ENCODE measurements around the gene INPP5K. TPM values are rescaled to one million over a fixed set of nuclear protein-coding genes. Genes with fewer than 3 reads are reported as not detected.

The INPP5K gene
- polyA plus RNA-seq, 1 donor from 2014 or later: 35.8 TPM

DNA sequence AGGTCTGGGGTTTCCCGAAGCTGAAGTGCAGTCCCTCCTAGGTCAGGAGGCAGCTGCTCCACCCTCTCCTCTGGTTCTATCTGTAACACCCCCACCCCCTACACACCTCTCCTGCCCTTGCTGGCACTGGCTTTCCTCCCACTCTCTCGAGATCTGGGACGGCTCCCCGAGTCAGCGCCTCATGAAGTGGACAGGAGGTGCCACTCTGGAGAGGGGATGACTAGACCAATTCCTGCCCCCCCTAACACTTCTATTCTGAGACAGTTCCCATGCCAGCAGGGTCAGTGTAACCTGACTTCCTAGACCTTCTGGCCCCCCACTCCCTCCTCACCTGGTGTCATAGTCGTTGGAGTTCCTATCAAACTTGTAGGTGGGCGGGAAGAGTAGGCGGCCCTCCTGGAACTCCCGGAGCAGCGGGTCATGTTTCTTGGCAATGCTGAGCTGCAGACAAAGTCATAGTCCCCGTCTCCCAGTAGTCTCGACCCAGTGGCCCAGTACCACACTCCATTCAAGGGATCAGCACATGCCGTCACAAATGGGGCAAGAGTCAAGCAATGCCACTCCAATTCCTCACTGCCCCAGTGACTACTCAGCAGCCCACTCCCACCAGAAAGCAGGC lies 9.7 kb downstream of the INPP5K start:
- no peaks in the 10 kb centered on the region for H3K9me3 ChIP-seq (ENCODE audit: low read length)
- H3F3A ChIP-seq (ENCODE audit: insufficient read depth, low read length, poor library complexity, severe bottlenecking): no peaks in the 10 kb centered on the region
- H3K9ac ChIP-seq (ENCODE audit: low read length): no peak overlapping the region
- no peaks in the 10 kb centered on the region for H4K20me1 ChIP-seq (ENCODE audit: insufficient read depth)
- no peaks in the 10 kb centered on the region for H3K36me3 ChIP-seq (ENCODE audit: insufficient read depth, low read length)
- H3K4me3 ChIP-seq (ENCODE audit: low read length): no peak overlapping the region
- no peak overlapping the region for H3K4me2 ChIP-seq (ENCODE audit: low read length)
- H3K79me2 ChIP-seq (replicated peaks; ENCODE audit: insufficient read depth, low read length): no peaks in the 10 kb centered on the region
- no peak overlapping the region for H3K27ac ChIP-seq (ENCODE audit: low read length)
- no peak overlapping the region for H2AFZ ChIP-seq (ENCODE audit: low read depth, low read length)
- no peaks in the 10 kb centered on the region for H3K9me2 ChIP-seq (ENCODE audit: insufficient read depth, low read length)
- TF ChIP-seq, protein P1, sequence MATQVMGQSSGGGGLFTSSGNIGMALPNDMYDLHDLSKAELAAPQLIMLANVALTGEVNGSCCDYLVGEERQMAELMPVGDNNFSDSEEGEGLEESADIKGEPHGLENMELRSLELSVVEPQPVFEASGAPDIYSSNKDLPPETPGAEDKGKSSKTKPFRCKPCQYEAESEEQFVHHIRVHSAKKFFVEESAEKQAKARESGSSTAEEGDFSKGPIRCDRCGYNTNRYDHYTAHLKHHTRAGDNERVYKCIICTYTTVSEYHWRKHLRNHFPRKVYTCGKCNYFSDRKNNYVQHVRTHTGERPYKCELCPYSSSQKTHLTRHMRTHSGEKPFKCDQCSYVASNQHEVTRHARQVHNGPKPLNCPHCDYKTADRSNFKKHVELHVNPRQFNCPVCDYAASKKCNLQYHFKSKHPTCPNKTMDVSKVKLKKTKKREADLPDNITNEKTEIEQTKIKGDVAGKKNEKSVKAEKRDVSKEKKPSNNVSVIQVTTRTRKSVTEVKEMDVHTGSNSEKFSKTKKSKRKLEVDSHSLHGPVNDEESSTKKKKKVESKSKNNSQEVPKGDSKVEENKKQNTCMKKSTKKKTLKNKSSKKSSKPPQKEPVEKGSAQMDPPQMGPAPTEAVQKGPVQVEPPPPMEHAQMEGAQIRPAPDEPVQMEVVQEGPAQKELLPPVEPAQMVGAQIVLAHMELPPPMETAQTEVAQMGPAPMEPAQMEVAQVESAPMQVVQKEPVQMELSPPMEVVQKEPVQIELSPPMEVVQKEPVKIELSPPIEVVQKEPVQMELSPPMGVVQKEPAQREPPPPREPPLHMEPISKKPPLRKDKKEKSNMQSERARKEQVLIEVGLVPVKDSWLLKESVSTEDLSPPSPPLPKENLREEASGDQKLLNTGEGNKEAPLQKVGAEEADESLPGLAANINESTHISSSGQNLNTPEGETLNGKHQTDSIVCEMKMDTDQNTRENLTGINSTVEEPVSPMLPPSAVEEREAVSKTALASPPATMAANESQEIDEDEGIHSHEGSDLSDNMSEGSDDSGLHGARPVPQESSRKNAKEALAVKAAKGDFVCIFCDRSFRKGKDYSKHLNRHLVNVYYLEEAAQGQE (IDR thresholded peaks at IDR 0.05; ENCODE audit: borderline replicate concordance): no peak
- TF ChIP-seq RAD21 (conservative IDR thresholded peaks at IDR 0.05): no peak
- TF ChIP-seq, protein P2, sequence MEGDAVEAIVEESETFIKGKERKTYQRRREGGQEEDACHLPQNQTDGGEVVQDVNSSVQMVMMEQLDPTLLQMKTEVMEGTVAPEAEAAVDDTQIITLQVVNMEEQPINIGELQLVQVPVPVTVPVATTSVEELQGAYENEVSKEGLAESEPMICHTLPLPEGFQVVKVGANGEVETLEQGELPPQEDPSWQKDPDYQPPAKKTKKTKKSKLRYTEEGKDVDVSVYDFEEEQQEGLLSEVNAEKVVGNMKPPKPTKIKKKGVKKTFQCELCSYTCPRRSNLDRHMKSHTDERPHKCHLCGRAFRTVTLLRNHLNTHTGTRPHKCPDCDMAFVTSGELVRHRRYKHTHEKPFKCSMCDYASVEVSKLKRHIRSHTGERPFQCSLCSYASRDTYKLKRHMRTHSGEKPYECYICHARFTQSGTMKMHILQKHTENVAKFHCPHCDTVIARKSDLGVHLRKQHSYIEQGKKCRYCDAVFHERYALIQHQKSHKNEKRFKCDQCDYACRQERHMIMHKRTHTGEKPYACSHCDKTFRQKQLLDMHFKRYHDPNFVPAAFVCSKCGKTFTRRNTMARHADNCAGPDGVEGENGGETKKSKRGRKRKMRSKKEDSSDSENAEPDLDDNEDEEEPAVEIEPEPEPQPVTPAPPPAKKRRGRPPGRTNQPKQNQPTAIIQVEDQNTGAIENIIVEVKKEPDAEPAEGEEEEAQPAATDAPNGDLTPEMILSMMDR (IDR thresholded peaks at IDR 0.05; ENCODE audit: poor library complexity, severe bottlenecking): no peak
- no peak for TF ChIP-seq MXI1 (conservative IDR thresholded peaks at IDR 0.05; ENCODE audit: poor library complexity, severe bottlenecking)
- TF ChIP-seq TAF1 (IDR thresholded peaks at IDR 0.05; ENCODE audit: low read depth): no peak
- TF ChIP-seq EZH2 (IDR thresholded peaks at IDR 0.05; ENCODE audit: borderline replicate concordance, insufficient read depth, low read length, poor library complexity, severe bottlenecking): no peak
- TF ChIP-seq SMC3 (conservative IDR thresholded peaks at IDR 0.05; ENCODE audit: poor library complexity): no peak
- no peak for TF ChIP-seq EP300 (conservative IDR thresholded peaks at IDR 0.05; ENCODE audit: poor library complexity, severe bottlenecking)
- TF ChIP-seq POLR2AphosphoS5 (IDR thresholded peaks at IDR 0.05): no peak
- no peaks in the 10 kb centered on the region for H3K27me3 ChIP-seq (ENCODE audit: insufficient read depth, low read depth, low read length)

DNA sequence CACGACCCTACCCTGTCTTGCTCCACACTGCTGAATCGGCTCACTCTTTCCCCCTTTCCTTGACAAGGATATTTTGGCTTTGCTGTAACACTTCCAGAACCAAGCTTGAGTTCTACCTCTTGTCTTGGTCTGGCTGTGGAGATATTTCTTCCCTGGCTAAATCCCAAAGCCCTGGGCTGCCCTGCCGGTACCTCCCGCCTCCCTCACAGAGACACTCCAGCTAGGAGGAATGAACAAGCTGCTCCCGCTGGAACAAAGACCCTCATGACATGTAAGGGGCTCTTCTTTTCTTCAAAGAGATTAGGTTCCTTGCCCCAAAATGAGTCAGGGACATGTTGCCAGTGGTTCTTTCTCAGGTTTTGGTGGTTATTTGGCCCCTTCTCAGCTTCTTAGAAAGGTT lies 10.8 kb downstream of the INPP5K start:
- TF ChIP-seq RAD21 (conservative IDR thresholded peaks at IDR 0.05): no peak
- TF ChIP-seq, protein P2 (IDR thresholded peaks at IDR 0.05; ENCODE audit: poor library complexity, severe bottlenecking): no peak
- no peak for TF ChIP-seq TAF1 (IDR thresholded peaks at IDR 0.05; ENCODE audit: low read depth)
- TF ChIP-seq, protein P1 (IDR thresholded peaks at IDR 0.05; ENCODE audit: borderline replicate concordance): no peak
- no peak for TF ChIP-seq EP300 (conservative IDR thresholded peaks at IDR 0.05; ENCODE audit: poor library complexity, severe bottlenecking)
- TF ChIP-seq SMC3 (conservative IDR thresholded peaks at IDR 0.05; ENCODE audit: poor library complexity): no peak
- TF ChIP-seq EZH2 (IDR thresholded peaks at IDR 0.05; ENCODE audit: borderline replicate concordance, insufficient read depth, low read length, poor library complexity, severe bottlenecking): no peak
- TF ChIP-seq POLR2AphosphoS5 (IDR thresholded peaks at IDR 0.05): no peak
- H3K36me3 ChIP-seq (ENCODE audit: insufficient read depth, low read length): no peaks in the 10 kb centered on the region
- H3K27ac ChIP-seq (ENCODE audit: low read length): no peak overlapping the region
- no peak overlapping the region for H3K9ac ChIP-seq (ENCODE audit: low read length)
- no peak overlapping the region for H2AFZ ChIP-seq (ENCODE audit: low read depth, low read length)
- no peaks in the 10 kb centered on the region for H3K9me3 ChIP-seq (ENCODE audit: low read length)
- no peak overlapping the region for H3K4me2 ChIP-seq (ENCODE audit: low read length)
- H3F3A ChIP-seq (ENCODE audit: insufficient read depth, low read length, poor library complexity, severe bottlenecking): no peaks in the 10 kb centered on the region
- no peak overlapping the region for H3K4me3 ChIP-seq (ENCODE audit: low read length)
- no peaks in the 10 kb centered on the region for H3K79me2 ChIP-seq (replicated peaks; ENCODE audit: insufficient read depth, low read length)
- no peaks in the 10 kb centered on the region for H4K20me1 ChIP-seq (ENCODE audit: insufficient read depth)
- H3K9me2 ChIP-seq (ENCODE audit: insufficient read depth, low read length): no peaks in the 10 kb centered on the region
- H3K27me3 ChIP-seq (ENCODE audit: insufficient read depth, low read depth, low read length): no peaks in the 10 kb centered on the region

Measured in neural cell (in vitro differentiated cells).